SIG-M5 (cell line): Measurements from ENCODE around the gene SEMA6C.

Experiments used
- DNase-seq: peaks from one replicate; lab custom pipeline; 2025; lab: John Stamatoyannopoulos, UW

The SEMA6C gene

DNA sequence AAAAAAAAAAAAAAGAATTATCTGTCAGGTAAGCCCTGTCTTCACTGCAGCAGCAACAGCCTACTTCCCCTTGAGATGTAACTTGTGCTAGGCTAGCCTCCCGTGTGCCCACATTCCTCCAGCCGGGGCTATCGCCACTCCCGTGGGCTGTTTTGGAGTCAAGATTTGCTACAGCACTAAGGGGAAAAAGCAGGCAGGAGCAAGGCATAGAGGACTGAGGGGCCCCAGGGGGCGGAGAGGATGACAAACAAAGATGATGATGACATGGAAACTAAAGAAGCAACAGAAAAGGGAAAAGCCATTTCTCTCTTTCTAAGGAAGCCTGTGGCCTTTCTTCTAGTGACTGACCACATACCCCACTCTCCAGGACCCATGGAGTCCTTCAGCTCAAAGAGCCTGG lies 11.9 kb upstream of the SEMA6C start:
- no peak for DNase-seq

DNA sequence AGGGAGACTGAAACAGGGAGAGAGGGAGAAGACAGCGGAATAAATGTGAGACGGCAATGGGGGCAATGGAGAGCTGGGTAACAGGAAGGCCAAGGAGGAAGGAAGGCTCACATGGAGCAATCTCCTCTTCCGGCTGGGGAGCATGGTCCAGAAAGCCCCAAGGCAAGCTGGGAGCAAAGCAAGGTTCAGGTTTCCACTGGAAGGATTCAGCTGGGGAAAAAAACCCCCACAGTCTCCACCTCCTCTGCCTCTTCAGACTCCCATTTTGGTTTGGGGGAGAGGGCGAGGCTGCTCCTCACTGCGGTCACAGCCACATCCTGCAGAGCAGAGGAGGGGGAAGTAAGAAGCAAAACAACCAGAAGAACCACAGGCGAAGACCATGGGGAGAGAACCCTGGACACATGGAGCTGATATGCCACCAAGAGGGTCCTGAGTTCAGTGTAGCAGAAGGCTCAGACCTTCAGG lies 10.7 kb upstream of the SEMA6C start:
- DNase-seq, result peak; percentile 91

GRCh38 chr1:151156515-151156819 lies 10.0 kb upstream of the SEMA6C start, which contains the start of gene TNFAIP8L2:
TNFAIP8L2 (plus strand) TSS chr1:151156649; CDS start chr1:151158698, 2,049 bp downstream.
- peak; percentile 64 for DNase-seq

DNA sequence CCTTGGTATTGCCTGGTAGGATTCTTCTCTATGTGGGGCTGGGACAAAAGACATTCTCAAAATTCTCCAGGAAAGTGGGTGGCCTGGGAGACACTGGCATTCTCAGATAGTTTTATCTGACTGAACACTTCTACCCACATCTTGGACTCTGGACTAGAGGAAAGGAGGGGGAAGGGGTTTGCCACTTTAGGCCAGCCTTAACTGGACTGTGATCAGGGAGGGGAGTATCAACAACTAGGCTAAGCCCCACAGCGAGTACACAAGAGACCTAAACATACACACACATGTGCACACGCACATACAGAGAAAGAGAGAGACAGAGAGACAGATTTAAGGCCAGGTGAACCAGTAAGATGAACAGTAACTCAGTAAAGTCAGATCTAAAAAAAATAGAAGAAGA lies 1.2 kb upstream of the SEMA6C start:
- DNase-seq, result no peak

DNA sequence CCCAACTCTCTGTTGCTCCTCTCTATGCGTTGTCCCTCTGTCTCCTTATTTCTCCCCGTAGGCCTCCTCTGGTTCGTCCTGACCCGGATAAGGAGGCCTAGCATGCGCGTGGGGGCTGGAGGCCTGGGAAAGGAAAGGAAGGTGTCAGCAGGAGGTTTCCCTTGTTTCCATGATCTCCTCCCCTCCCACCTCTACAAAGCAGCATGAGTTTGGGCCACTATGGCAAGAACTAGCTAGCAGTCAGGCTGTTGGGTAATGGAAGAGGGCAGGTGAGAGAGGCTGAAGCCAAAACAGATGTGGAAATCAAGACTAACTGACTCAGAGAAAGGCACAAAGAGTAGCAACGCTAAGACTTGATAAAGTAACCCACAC lies 687 bp upstream of the SEMA6C start:
- no peak for DNase-seq

DNA sequence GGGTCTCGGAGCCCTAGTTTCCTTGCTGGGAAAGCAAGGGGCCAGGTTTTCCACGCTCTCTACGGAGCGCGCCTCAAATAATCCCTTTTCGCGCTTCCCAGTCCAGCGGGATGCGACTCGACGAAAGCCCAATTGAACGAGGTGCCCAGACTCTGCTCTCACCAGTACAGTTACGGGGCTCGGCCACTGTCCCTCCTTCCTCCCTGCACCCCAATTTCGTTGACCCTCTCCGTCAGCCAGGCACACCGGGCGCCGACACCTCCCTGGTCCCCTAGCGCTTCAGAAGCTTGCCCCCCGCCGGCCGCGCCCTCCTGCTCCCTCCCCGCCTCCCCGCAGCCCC lies 389 bp downstream of the SEMA6C start:
- DNase-seq, result no peak

- no peak for DNase-seq
Measured at GRCh38 chr1:151145304-151146071, 943 bp downstream of the SEMA6C start.

DNA sequence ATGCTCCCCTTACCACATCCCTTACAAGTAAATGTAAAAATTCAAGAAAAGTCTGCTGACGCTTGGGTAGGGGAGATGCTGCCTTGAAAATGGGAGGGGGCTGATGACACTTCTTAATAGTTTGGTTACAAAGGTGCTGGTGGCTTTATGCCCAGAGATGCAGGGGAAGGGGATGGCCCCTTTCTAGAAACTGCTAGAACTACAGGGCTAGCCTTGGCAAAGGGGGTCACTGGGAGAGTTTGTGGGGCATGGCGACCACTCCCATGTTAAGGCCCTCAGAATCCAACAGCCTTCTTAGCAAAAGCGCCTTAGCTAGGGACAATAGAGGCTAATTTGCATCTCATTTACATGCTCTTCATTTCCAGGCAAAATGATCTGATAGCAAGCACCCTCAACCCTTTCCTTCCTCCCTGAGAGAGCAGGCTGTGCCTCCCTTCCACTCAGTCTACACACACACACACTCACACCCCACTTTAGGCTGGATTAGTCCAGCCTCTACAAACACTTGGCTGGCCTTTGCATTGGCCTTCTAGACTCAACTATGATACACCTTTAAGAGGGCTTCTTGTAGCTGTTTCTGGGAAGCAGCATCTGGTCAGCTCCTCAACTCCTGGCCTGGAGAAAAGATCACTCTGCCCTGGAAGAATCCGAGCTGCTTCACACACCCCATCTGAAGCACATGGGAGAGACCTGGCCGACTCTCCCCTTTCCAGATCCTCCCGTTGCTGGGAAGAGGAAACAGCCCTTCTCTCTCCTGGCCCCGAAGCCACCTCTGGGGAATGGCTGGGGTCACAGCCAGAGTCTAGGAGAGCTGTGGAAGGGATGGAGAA lies 1.7 kb downstream of the SEMA6C start:
- DNase-seq, result no peak

GRCh38 chr1:151143986-151144385 lies 2.4 kb downstream of the SEMA6C start:
- DNase-seq, result no peak

- DNase-seq, result no peak
Measured at GRCh38 chr1:151143057-151143435, 3.4 kb downstream of the SEMA6C start.

- DNase-seq, result no peak
Measured at GRCh38 chr1:151142411-151143056, 3.9 kb downstream of the SEMA6C start.

GRCh38 chr1:151137789-151138188 lies 8.6 kb downstream of the SEMA6C start:
- DNase-seq, result no peak

DNA sequence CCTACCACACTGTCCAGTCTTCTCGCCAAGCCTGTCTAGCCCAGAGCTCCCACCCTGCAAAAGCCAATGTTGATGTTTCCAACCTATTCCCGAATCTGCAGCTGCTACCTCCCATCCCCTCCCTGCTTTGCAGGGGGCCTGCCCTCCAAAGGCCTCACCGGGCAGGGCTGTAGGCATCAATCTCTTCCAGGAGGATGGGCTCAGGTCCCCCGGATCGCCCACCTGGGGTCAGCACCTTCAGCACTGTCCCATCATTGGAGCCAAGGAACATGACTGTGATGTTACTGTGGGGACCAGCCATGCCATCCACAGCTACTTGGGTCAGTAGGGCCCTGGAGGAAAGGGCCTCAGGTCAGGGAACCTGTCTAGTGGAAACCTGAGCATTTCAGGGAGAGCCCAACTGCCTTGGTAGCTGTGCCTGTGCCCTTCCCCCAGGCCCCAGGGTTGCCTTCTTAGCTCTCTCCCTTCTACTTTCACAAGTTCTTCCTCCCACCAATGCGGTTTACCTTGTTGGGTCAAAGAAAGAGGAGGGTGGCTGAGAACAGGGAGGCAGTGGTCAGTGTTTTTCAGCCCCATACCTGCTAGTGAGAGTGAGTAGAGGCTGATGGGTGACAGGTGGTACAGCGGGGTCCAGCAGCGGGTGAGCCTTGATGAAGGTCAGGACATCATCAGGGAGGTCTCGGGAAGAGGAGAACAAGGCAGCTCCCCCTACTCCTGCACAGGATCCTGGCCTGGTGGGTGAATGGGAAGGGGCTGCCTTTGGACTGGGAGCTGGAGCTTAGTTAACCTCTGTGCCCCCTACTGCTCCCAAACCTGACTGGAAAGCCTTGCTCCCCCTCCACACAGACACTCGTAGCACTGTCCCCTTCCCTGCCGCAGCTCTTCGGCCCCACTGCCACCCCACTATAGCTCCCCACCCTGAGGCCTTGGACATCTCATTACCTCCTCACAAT lies 10.7 kb downstream of the SEMA6C start:
- no peak for DNase-seq

DNA sequence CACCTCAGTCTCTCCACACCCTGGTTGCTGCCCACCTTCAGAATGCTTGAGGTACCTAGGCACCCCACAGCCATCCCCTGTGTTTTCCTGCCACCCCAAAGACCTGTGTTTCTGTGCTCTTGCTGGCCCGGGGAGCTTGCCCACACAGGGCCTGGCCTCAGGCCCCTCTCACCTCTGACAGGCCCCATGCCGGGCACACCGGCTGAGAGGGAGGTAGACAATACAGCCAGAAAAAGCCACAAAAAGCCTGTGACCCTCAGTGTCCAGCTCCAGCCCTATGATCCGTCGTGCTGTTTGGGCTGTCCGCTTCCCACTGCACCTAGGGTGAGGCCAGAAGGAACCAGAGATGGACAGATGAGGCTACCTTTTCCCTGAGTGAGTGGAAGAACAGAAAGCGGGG lies 11.4 kb downstream of the SEMA6C start:
- no peak for DNase-seq

- no peak for DNase-seq
Measured at GRCh38 chr1:151134396-151134795, 12.0 kb downstream of the SEMA6C start.

DNA sequence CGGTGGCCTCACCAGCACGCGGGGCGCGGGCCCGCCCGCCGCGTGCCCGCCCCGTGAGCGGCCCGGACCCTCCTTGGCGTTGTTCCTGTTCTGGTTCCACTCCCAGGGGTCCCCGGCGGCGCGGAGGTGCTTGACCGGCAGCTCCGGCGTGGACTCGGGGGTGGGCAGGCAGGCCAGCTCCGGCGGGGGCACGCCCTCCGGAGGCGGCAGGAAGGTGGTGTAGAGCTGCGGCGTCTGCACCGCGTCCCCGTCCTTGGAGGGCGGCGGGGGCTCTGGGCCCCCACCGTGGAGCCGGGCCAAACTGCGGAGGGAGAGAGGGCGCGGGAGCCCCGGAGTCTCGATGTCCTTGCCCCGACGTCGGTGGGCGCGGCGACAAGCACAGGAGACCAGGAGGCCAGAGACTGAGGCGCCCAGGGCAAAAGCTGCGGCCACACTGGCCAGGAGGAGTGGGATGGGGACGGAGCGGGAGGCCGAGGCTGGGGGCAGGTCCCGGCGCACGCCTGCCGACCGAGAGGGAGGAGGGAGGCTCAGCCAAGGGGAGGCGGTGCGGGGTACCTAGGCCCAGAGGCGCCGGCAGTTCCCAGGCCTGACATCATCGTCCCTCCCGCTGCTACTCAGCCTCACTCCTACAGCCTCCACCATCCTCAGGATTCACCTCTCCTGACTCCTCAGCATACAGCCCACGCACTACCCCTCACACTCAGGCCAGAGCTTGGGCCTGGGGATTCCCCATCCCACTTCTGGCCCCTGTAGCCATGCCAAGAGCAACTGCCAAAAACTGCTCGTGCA lies 13.2 kb downstream of the SEMA6C start:
- DNase-seq, result no peak

- DNase-seq, result no peak
Measured at GRCh38 chr1:151132335-151133017, 14.0 kb downstream of the SEMA6C start.

- DNase-seq, result no peak
Measured at GRCh38 chr1:151131701-151132334, 14.6 kb downstream of the SEMA6C start.

GRCh38 chr1:151130987-151131586 lies 15.3 kb downstream of the SEMA6C start:
- no peak for DNase-seq

DNA sequence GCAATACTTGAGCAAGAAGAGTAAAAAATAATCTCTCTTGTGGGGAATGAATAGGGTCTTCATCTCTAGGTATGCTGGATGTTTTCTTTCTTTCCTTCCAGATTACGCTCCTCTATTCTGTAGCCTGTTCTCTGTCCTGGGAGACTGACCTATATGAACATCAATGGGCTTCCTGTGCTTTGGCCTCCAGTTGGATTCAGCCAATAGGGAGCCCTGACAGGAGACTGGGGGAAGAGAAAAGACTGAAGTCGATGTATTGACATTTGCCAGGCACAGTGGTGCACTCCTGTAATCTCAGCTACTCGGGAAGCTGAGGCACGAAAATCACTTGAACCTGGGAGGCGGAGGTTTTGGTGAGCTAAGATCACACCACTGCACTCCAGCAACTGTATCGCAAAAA lies 17.6 kb downstream of the SEMA6C start:
- no peak for DNase-seq
